ENCODE results near the gene SLC30A5.

GRCh38 chr5:69130241-69130640, 36.4 kb downstream of the SLC30A5 start:
- TF ChIP-seq EZH2 (IDR thresholded peaks at IDR 0.05) = no peak
- no peak for TF ChIP-seq CTCF (IDR thresholded peaks at IDR 0.05)
- TF ChIP-seq EZH2phosphoT487 (IDR thresholded peaks at IDR 0.05) = no peak

Measured in neural progenitor cell (in vitro differentiated cells).